A673 (cell line): ENCODE data around the gene ATP6V0C. TPM values are rescaled to one million over a fixed set of nuclear protein-coding genes. Genes with fewer than 3 reads are reported as not detected.

Experiments
- BruUV-seq: library from RNA; stranded (reverse); fragments of 400-500 nt; replicated peaks from 2 replicates; lab custom pipeline; 2021; lab: Mats Ljungman, UMichigan
- CTCF ChIA-PET: fragments of 300-600 bp; sonication (Branson Sonifier 250); formaldehyde crosslinking; loops from one replicate; lab custom pipeline; 2022; ENCODE audit warnings: antibody characterized with exemption; lab: Charles Lee
- POLR2A ChIA-PET: fragments of 300-600 bp; sonication (Branson Sonifier 250); formaldehyde crosslinking; loops from one replicate; lab custom pipeline; 2022; ENCODE audit warnings: antibody characterized with exemption; ENCODE audit not compliant: low non-redundant PET; lab: Charles Lee
- DNase-seq: peaks from one replicate; pipeline ENCODE4 v3.0.0-alpha.2; 2015; ENCODE audit warnings: low spot score
- H3K27ac ChIP-seq: fragments of 200-600 bp; sonication (generic); 2 replicates; pipeline ENCODE4 v1.5.1; 2016; ENCODE audit warnings: mixed run types, low read depth, mild to moderate bottlenecking, mixed read lengths, antibody characterized with exemption, low read length; ENCODE audit not compliant: poor library complexity, severe bottlenecking
- H3K27me3 ChIP-seq: fragments of 200-600 bp; sonication (generic); replicated peaks from 2 replicates; pipeline ENCODE4 v1.6.1; 2017; ENCODE audit warnings: mixed run types, low read depth, mild to moderate bottlenecking, mixed read lengths, antibody characterized with exemption, low read length; ENCODE audit not compliant: insufficient read depth, poor library complexity
- H3K36me3 ChIP-seq: fragments of 200-600 bp; sonication (generic); 2 replicates; pipeline ENCODE4 v1.6.1; 2016; ENCODE audit warnings: mixed run types, mild to moderate bottlenecking, mixed read lengths, antibody characterized with exemption, low read length; ENCODE audit not compliant: insufficient read depth, poor library complexity, severe bottlenecking
- H3K4me1 ChIP-seq: fragments of 200-600 bp; sonication (generic); 2 replicates; pipeline ENCODE4 v1.6.1; 2017; ENCODE audit warnings: mixed run types, mild to moderate bottlenecking, mixed read lengths, antibody characterized with exemption, low read length; ENCODE audit not compliant: insufficient read depth, poor library complexity, severe bottlenecking
- H3K4me3 ChIP-seq: fragments of 200-600 bp; sonication (generic); 2 replicates; pipeline ENCODE4 v1.5.1; 2016; ENCODE audit warnings: low read depth, mixed run types, mild to moderate bottlenecking, mixed read lengths, low read length; ENCODE audit not compliant: poor library complexity, severe bottlenecking
- H3K9me3 ChIP-seq: fragments of 200-600 bp; sonication (generic); 2 replicates; pipeline ENCODE4 v1.6.1; 2016; ENCODE audit warnings: mixed run types, low read depth, mild to moderate bottlenecking, mixed read lengths, antibody characterized with exemption, low read length; ENCODE audit not compliant: poor library complexity, severe bottlenecking
- EZH2 ChIP-seq: fragments of 200-600 bp; sonication (generic); IDR thresholded peaks from 2 replicates; pipeline ENCODE4 v1.6.1; 2017; ENCODE audit warnings: borderline replicate concordance, low read depth, mild to moderate bottlenecking, mixed read lengths, antibody characterized with exemption, low read length; ENCODE audit not compliant: poor library complexity, severe bottlenecking
- intact Hi-C: fragments of 100-400 bp; cut with micrococcal nuclease; formaldehyde crosslinking; loops from one replicate; pipeline ENCODE4 v1.10.0; 2022; ENCODE audit not compliant: unreplicated experiment
- total RNA-seq: library from RNA; stranded (reverse); gene quantifications from 2 replicates; pipeline ENCODE4 v1.2.3, GENCODE V29; 2021
- TF ChIP-seq, protein P1 (sequence below): fragments of 300-800, 200-600 bp; sonication (generic); conservative IDR thresholded peaks from 2 replicates; pipeline ENCODE4 v1.5.1; 2017; ENCODE audit warnings: low read depth, mild to moderate bottlenecking, antibody characterized with exemption, low read length, moderate library complexity, mixed read lengths

The ATP6V0C gene
- total RNA-seq, 1 experiment from 2014 or later: 252 TPM

DNA sequence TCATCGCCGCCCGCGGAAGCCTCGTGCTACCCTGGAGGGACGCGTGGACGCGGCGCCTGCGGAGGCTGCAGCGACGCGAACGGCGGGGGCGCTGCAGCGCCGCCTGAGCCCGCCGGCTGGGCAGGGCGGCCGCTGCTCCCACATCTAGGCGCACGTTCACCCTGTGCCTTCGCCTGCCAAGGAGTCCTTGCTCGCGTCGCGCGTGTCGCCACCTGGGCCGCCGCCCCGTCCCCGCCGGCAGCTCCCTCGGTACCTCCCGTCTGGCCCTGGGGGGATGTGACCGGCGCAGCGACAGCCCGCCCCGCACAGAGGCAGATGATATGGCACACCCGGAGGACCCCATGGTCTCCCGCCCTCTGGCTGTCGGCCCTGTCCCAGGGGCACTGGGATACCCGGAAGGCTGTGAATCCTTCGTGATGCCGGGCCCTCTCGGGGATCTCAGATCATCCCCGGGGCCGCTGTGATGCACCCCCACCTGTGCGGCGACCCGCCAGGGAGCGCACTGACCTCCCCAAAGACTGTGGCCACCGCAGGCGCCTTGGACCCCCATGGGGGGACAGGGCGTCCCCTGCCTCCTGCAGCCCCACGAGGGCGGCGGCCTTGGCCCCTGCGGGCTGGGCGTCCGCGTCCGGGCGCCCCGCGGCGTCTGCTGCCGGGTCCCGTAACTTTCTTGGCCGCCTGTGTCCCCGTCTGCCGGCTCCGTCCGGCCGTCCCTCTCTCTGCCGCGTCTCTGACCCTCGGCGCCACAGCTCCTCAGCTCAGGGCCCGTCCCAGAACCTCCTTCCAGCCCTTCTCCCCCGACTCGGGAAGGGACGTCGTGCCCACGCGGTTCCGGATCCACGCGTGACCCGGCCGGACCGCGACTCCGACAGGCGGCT lies 39.5 kb upstream of the ATP6V0C start:
- no TSS peak for BruUV-seq
- no peaks in the 10 kb centered on the region for H3K27me3 ChIP-seq
- H3K27ac ChIP-seq: peak overlapping the region; percentile 88
- peaks cover 47% of the 10 kb centered on the region for H3K4me1 ChIP-seq
- intact Hi-C loops: no loop called here
- ChIA-PET CTCF (interaction anchor here (0.6 to 0.7 kb wide), 2 partner anchors 27 to 692 kb away, joined by 3 to 12 read pairs; partner anchors contain the start of gene NUBP2), POLR2A (interaction anchor here (0.5 kb wide), 1 partner anchor 39 kb away, joined by 3 read pairs; no protein-coding TSS in a partner anchor)
- no peak for TF ChIP-seq EZH2
- TF ChIP-seq, protein P1, sequence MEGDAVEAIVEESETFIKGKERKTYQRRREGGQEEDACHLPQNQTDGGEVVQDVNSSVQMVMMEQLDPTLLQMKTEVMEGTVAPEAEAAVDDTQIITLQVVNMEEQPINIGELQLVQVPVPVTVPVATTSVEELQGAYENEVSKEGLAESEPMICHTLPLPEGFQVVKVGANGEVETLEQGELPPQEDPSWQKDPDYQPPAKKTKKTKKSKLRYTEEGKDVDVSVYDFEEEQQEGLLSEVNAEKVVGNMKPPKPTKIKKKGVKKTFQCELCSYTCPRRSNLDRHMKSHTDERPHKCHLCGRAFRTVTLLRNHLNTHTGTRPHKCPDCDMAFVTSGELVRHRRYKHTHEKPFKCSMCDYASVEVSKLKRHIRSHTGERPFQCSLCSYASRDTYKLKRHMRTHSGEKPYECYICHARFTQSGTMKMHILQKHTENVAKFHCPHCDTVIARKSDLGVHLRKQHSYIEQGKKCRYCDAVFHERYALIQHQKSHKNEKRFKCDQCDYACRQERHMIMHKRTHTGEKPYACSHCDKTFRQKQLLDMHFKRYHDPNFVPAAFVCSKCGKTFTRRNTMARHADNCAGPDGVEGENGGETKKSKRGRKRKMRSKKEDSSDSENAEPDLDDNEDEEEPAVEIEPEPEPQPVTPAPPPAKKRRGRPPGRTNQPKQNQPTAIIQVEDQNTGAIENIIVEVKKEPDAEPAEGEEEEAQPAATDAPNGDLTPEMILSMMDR: peak; percentile 36; the same call in 1 of the 2 replicates
- no peaks in the 10 kb centered on the region for H3K36me3 ChIP-seq
- peak; percentile 70 for DNase-seq
- H3K4me3 ChIP-seq: peak overlapping the region; percentile 87
- no peaks in the 10 kb centered on the region for H3K9me3 ChIP-seq

DNA sequence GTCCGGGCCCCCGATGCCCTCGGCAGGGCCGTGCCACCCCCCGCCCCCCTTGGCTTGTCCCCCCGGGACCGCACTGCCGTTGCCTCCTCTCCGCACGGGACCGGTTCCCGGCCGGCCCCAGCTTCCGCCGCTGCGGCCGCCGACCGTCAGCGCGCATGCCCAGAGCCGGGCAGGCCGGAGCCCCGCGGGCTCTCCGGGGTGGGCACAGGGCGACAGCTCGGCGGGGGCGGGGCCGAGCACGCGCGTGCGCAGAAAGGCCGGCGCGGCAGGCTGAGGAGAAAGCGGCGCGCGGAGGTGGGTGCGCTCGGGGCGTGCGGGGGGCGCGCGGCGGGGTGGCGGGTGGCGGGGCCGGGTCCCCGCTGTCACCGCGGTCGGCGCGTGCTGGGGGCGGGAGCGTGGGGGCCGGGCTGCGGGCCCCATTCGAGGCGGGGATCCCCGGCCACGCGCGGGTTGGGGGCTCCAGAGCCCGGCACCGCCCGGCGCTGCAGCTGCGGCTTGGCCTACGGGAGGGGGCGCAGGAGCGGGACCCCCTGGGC lies 38.8 kb upstream of the ATP6V0C start, which contains the start of gene TBC1D24:
Gene TBC1D24, plus strand, starts transcription at position 251 of the 536 bp plus-strand sequence. CDS start 21,022 bp downstream, outside the sequence.
- H3K4me3 ChIP-seq: peak within 1 kb of the TSS; percentile 87
- peak; percentile 91 for DNase-seq
- no peaks in the 10 kb centered on the region for H3K9me3 ChIP-seq
- H3K36me3 ChIP-seq: no peaks in the 10 kb centered on the region
- POLR2A ChIA-PET: interaction anchor here (0.5 kb wide), 1 partner anchor 38 kb away, joined by 3 read pairs; no protein-coding TSS in a partner anchor
- BruUV-seq: no TSS peak
- TF ChIP-seq EZH2: no peak
- TF ChIP-seq, protein P1: no peak
- intact Hi-C loops: no loop called here
- peak within 1 kb of the TSS; percentile 88 for H3K27ac ChIP-seq
- CTCF ChIA-PET: interaction anchor here (0.6 to 0.7 kb wide), 2 partner anchors 27 to 692 kb away, joined by 3 to 12 read pairs; partner anchors contain the start of gene NUBP2
- peaks cover 40% of the 10 kb centered on the region for H3K4me1 ChIP-seq
- no peaks in the 10 kb centered on the region for H3K27me3 ChIP-seq

DNA sequence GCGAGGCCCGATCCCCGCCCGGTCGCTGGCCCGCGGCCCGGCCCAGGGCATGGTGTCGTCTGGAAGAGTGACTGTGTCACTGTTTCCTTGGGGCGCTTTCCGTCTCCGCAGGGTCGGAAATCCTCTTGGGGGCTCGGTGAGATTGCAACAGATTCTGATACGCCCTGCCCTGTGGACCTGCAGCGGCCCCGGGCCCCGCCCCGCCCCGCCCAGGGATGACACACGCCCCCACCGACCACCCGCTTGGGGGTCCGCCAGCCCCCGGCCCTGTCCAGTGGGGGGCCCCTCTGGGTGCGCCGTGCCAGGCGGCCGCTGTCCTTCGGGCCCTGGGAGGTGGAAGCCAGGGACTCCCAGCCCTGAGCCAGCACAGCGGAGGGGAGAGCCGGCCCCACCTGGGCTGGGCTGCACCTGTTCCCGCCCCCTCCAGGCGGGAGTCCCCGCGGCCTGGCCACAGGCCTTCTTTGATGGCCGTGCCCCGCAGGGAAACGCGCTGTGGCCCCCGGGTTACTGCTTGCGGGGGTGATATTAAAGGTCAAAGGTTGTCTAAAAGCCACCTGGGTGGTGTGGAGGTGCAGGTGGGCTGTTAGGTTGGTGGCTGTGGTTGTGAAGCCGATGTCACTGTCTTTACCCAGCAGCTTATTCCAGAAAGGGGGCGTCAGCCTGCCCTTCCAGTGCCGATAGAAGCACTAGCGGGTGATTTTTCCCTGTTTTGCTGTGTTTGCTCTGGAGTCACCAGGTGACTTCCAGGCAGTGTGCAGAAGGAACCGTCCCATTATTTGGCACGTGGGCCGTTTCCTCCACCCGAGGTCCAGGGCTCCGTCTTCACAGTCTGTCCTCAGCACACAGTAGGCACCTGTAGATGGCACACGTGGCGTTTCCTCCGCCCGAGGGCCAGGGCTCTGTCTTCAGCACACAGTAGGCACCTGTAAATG lies 38.1 kb upstream of the ATP6V0C start:
- Histone ChIP-seq H3K9me3 (no peaks in the 10 kb centered on the region), H3K4me1 (peaks cover 32% of the 10 kb centered on the region), H3K4me3 (peak overlapping the region; percentile 87), H3K36me3 (no peaks in the 10 kb centered on the region), H3K27ac (peak overlapping the region; percentile 59), H3K27me3 (no peaks in the 10 kb centered on the region)
- peak; percentile 47 for DNase-seq
- intact Hi-C loops: no loop called here
- no TSS peak for BruUV-seq
- CTCF ChIA-PET: no interaction called here
- TF ChIP-seq, protein P1: no peak
- no peak for TF ChIP-seq EZH2
- POLR2A ChIA-PET: no interaction called here
